ENCODE measurements around the gene KCNQ2. TPM values are rescaled to one million over a fixed set of nuclear protein-coding genes. Genes with fewer than 3 reads are reported as not detected.
A peak's percentile ranks its signal among the peaks of the same experiment; 100 is the strongest.

KCNQ2 gene
- total and polyA plus RNA-seq, 2 experiments from 2014 or later, result 68.5 to 92.4 TPM

- Histone ChIP-seq H3K27me3 (ENCODE audit: insufficient read depth) (no peaks in the 10 kb centered on the region), H4K20me1 (replicated peaks; ENCODE audit: insufficient read depth) (peaks cover 14% of the 10 kb centered on the region), H3K4me3 (no peak overlapping the region), H3K4me2 (no peak overlapping the region), H3K27ac (ENCODE audit: low read depth) (no peak overlapping the region), H3K79me2 (replicated peaks; ENCODE audit: insufficient read depth) (peaks cover 60% of the 10 kb centered on the region), H3K4me1 (ENCODE audit: insufficient read depth) (peaks cover 13% of the 10 kb centered on the region; the same call in 1 of the 2 replicates), H3K36me3 (ENCODE audit: insufficient read depth) (no peaks in the 10 kb centered on the region), H2AFZ (no peak overlapping the region), H3K9me2 (ENCODE audit: insufficient read depth) (no peaks in the 10 kb centered on the region), H3F3A (replicated peaks; ENCODE audit: low read depth) (no peaks in the 10 kb centered on the region; the same call in 1 of the 2 replicates)
- peaks cover 46% of the 10 kb centered on the region for H3K4me1 Mint-ChIP-seq
- H3K9me3 Mint-ChIP-seq, result no peaks in the 10 kb centered on the region
- peak overlapping the region; percentile 83 for H3K27ac Mint-ChIP-seq
- no peak overlapping the region for H3K4me3 Mint-ChIP-seq
- ATAC-seq, result no peak
- no peak for DNase-seq (ENCODE audit: low spot score)
- TF ChIP-seq ZNF462 (CRISPR knock-in tag; IDR thresholded peaks at IDR 0.05), result no peak
- TF ChIP-seq CTCF (conservative IDR thresholded peaks at IDR 0.05; ENCODE audit: low read depth in 2 of 2), result no peak
- TF ChIP-seq ZNF331 (CRISPR knock-in tag; IDR thresholded peaks at IDR 0.05; ENCODE audit: low read depth), result no peak
- no peak for TF ChIP-seq EZH2 (IDR thresholded peaks at IDR 0.05; ENCODE audit: low read depth, unreplicated experiment)
- H3K27me3 Mint-ChIP-seq (ENCODE audit: insufficient read depth, low read depth, poor library complexity), result peaks cover 24% of the 10 kb centered on the region
- H3K36me3 Mint-ChIP-seq (ENCODE audit: low read depth), result peaks cover 3% of the 10 kb centered on the region; the same call in 1 of the 3 replicates
Observed at GRCh38 chr20:63451821-63452220, 20.6 kb downstream of the KCNQ2 start.

Measured in GM23338 (cell line).